Midbrain (tissue), 1 donor: ENCODE measurements around the gene HABP4.
"Not testable (repeated sequence)": the region's sequence is repeated elsewhere in the genome, so short reads cannot be mapped to it uniquely, and the experiment has no call there.

Experiments
- DNase-seq: peaks from one replicate; lab custom pipeline; 2025; lab: John Stamatoyannopoulos, UW

Gene HABP4

DNA sequence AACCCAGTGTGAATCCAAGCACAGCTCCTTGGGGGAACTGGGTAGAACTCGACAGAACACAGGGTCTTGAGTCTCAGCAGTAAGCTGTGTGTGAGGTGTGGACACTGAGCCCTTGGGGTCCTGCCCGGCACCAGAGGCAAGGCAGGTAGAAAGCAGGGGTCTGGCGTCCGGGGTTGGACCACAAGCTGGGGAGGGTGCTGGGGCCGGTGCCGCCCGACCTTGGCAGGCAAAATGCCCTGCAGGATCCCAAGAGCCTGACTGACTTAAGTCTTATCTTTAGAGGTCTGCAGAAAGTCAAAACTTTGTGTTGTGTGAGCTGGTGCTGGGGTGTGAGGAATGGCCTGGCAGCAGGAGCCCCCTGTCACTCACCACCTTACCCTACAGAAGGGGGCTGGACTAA is 49.3 kb downstream of the HABP4 start:
- DNase-seq, result no peak

DNA sequence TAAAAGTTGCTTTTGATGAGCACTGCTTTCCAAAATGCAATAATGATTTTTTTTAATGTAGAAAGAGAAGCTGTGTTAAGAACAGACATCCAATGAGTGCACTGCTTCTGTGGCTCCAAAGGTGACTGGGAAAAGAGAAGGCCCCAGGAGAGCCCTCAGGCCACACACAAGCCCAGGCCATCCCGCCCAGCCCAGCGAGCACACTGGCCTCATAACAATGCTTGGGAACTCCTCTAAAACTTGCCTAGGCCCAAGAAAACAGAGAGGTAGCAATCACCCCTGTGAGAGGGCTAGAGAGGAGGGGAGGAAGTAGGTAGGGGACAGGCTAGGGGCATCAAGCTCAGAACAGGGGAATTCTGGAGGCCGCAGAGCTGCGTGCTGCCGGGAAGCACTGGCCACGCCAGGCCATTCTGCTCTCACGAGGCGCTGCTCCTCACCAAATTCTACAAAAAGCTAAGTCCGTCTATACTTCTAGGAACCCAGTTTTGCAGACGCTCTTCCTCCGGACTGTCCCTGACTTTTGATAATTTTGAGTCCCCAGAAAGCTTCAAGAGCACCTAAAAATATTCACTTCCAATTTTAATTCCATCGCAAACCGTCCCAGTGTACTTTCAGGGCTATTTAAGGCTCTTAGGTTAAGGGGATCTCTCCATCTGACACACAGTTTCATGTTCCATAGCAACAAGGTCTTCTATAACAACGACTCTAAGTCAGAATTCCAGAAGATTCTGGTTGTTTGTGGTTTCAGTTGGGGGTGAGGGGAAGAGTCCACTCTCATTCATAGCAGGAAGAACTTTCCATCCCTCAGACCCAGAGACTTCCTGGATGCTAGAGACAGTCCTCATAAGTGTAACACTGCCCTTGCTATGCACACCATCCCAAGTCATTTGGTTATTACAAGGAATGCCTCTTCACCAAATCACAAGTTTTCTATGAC is 51.0 kb downstream of the HABP4 start:
- DNase-seq, result no peak

- peak; percentile 84 for DNase-seq
Observed at GRCh38 chr9:96501633-96502538, 51.9 kb downstream of the HABP4 start.

GRCh38 chr9:96502539-96503373 is 52.8 kb downstream of the HABP4 start:
- DNase-seq, result peak; percentile 56

- DNase-seq, result not testable (repeated sequence)
Observed at GRCh38 chr9:96503374-96503748, 53.4 kb downstream of the HABP4 start.

- no peak for DNase-seq
Observed at GRCh38 chr9:96503918-96504317, 53.9 kb downstream of the HABP4 start.

DNA sequence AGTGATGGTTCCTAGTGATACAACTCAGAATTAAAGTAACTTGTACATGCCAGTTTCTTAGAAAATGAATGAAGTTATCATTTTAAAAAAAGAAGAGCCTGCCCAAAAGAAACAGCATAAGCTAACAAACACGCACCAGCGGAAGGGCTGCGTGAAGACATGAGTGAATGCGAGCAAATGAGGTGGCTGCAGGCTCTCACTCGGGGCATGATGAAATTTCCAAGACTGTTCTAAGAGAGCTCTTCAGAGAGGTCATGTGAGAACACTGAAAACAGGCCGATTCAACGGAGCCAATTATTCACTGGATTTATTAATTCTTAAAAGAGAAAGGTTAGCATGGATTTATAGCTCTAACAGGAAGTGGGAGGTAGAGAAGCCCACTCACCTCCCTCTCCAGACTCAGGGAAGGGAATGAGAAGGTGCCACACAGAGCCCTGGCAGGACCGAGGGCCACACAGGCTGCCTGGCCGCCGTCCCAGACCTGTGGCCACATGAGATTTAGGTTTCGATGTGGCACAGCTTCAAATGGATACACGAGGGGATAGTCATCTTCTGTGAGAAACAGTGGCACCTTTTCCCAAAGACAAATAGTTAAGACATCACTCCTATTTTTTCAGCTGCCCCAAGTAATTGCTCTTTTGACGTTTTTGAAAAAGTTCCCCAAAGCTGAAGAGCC is 55.5 kb downstream of the HABP4 start:
- DNase-seq, result no peak

DNA sequence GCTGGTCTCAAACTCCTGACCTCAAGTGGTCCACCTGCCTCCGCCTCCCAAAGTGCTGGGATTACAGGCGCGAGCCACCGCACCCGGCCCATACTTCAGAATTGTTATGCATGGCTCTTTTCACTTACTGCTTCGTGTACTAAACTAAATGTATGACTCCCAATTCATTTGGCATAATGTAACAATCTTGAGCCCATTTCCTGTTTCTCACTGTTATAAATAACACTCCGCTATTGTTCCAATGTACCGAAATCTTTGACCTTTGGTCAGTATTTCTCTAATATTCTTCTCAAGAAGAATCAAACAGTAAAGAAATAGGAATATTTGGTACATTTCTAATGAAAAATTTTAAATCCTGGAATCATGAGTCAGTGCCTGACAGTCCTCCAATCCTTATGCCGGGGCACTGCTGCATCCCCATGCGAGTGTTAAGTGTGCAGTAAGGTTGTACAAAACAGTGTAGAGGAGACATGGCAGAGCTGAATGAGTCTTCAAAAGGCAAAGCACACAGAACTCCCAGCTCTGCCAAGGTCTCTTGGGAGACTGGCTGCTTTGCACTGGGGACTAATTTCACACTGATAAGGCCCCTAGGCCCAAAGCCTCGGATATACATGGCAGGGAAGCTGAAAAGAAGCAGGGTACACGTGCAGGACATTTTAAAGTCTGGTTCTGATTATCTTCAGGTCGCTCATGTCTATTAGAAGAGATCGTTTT is 58.4 kb downstream of the HABP4 start:
- no peak for DNase-seq

DNA sequence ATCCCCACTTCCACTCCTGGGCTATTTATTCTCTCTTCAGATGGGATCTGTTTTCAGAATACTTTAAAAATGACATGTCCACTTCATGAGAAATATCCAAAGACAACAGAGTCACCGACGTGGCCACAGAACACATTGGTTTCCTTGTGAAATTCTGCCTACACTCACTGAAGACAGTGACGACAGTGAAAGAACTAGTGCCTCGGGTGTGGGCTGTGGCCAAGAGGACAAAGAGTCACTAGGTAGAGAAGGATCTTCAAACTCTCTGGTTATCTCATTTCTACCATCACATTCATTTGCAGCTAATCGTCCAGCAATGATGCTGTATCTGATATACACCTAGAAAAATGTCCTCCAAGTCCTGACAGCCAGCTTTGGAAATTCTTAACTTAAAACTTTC is 59.1 kb downstream of the HABP4 start:
- no peak for DNase-seq

- DNase-seq, result no peak
Observed at GRCh38 chr9:96509848-96510247, 59.9 kb downstream of the HABP4 start.

DNA sequence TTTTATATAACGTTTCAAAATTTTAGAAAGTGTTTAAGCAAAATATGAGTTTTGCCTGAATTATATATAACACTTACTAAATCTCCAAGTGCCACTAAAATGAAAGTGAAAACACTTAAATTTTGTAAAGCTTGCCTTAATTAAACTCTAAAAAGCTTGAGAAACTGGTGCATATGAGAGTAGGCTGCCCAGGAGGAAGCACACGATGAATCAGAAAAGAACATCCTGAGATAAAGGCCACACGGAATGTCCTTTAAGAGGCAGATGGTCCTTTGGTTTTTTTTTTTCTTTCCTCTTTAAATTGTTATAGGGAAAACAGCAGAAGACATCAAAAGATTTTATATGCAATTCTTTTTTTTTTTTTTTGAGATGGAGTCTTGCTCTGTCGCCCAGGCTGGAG is 60.3 kb downstream of the HABP4 start:
- DNase-seq, result no peak

DNA sequence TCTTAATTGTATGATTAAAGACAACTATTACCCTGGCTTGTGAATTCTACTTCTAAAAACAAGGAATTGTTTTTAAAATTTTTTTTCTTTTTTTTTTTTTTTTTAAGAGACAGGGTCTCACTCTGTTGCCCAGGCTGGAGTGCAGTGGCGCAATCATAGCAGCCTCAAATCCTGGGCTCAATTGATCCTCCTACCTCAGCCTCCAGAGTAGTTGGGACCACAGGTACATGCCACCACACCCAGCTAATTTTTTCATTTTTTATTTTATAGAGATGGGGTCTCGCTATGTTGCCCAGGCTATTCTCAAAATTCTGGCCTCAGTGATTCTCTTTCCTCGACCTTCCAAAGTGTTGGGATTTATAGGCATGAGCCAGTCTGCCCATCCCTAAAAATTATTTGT is 62.3 kb downstream of the HABP4 start:
- DNase-seq, result no peak

- no peak for DNase-seq
Observed at GRCh38 chr9:96513622-96514021, 63.7 kb downstream of the HABP4 start.

DNA sequence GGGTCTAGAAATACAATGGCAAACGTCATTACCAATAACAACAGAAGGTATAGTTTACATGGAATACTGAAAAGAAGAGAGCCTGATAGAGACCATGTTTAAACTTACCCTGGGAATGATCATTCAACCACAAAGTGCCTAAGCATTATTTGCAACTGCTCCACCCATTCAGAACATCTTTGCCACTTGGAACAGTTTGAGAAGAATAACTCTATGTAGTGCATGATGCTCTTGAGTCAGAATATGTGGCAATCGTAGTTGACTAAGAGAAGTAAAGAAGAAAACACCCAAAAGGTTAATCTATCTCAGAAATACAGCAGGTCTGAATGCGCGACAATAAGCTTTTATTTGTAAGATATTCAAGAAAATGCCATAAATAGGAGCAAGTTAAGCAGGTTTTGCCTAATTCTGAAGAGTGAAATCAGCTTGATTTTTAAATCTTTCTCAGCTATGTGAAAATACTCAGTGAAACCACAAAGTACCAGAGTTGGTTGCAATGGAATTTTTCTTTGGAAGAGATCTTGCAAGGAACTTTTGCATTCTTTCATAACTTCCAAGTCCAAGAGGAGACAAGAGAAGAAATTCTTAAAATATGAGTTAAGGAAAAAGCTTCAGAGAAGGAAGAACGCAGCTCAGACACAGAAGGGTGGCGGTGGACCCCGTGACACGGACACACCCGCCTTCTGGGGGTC is 64.3 kb downstream of the HABP4 start:
- no peak for DNase-seq

- no peak for DNase-seq
Observed at GRCh38 chr9:96514800-96515158, 64.8 kb downstream of the HABP4 start.

- no peak for DNase-seq
Observed at GRCh38 chr9:96515621-96516470, 65.9 kb downstream of the HABP4 start.

GRCh38 chr9:96519095-96519494 is 69.1 kb downstream of the HABP4 start:
- DNase-seq, result no peak

DNA sequence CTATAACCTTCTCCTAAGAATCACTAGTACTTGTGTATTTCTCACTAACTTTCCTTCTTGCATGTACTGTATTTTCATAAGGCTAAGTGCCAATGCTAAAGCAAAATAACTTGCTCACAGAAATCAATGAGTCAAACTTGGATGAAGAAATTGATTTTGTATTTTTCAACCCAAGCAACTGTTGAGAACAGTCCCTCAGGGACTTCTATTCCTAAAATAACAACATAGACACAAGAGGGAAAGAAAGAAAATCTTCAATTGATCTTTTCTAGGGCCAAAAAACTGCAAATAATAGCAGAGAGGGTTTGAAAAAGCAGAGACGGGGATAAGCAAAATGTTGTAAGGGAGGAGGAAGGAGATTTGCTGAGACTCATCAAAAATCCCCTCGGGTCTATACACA is 69.8 kb downstream of the HABP4 start:
- no peak for DNase-seq

DNA sequence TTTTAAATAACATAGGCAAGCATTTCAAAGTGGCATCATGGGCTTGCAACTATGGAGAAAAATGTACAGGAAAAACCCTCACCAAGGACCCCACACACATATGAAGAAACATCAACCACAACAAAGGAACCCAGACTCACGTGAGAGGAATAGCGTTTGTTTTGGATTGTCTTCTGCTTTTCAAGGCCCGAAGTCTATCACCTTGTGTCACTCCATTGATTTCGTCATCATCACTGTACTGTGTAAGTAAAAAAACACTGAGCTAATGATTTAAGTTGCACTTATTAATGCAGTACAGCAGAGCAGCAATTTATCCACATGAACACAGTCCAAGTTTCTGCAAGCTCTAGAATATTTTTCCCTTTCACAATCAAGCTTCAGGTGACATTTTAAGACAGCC is 72.4 kb downstream of the HABP4 start:
- DNase-seq, result no peak
